SK-N-SH treated with all-trans-retinoic acid at 6 μM for 48 hours (cell line): ENCODE results near the gene CPPED1.

Experiments used
- PPARA ChIP-seq: fragments of 250-450 bp; sonication (Bioruptor Pico); IDR thresholded peaks from 2 replicates; pipeline ENCODE4 v1.5.0; 2020; ENCODE audit warnings: mild to moderate bottlenecking, borderline replicate concordance
- ZFP30 ChIP-seq: fragments of 450-650 bp; formaldehyde crosslinking; IDR thresholded peaks from 2 replicates; pipeline ENCODE4 v1.5.0; 2022; ENCODE audit warnings: mild to moderate bottlenecking, moderate library complexity

- TF ChIP-seq PPARA (CRISPR knock-in tag): no peak
- TF ChIP-seq ZFP30 (CRISPR knock-in tag): no peak
Observed at GRCh38 chr16:12674071-12674470, 129.6 kb downstream of the CPPED1 start.
